ENCODE measurements around the gene FBN1. TPM values are rescaled to one million over a fixed set of nuclear protein-coding genes. Genes with fewer than 3 reads are reported as not detected.

The FBN1 gene
- total and polyA plus RNA-seq, 12 donors: 5.6 to 84.6 (median 54.5) TPM

DNA sequence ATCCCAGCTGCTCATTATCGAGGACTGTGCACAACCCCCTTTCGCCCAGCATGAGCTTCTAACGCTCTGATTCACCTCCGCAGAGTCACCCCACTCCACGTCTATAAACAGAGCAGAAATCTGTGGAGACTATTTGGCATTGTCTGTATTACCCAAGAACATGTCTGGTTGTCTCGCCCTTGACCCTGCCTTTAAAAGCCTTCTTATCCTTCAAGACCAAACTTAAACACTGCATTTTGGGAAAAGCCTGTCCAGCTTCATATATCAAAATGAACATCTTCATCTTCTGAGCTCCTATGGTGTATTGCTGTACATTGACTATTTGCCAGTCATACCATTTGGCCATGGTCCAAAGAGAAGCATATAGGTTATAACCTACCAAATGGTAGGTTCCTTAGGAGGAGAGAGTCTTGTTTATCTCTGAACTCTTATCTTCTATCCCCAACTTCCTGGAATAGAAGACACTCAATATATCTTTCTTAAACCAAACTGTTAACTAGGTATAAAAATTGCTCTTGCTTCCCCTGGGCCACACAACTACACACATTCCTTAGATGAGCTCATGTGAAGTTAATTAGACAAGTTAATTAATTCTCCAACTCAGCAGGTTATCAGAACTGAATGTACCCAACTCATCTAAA lies 90.1 kb downstream of the FBN1 start:
- Histone ChIP-seq H3K4me3 (no peak overlapping the region), H3K27me3 (no peaks in the 10 kb centered on the region), H3K9me3 (replicated peaks in 1 of 3) (no peaks in the 10 kb centered on the region), H3K4me1 (replicated peaks in 1 of 2) (peaks cover 0 to 17% of the 10 kb centered on the region in 2 donors), H3K36me3 (replicated peaks in 1 of 2) (no peaks in the 10 kb centered on the region), H3K27ac (no peak overlapping the region)
- intact Hi-C loops (cut with DNase I): no loop called here
- WGBS, 4 donors: 86 to 91% (median 89%) methylated on average over 6 of the region's 6 CpGs
- no peak for DNase-seq
- TF ChIP-seq POLR2A (IDR thresholded peaks at IDR 0.05) (no peak), CTCF (IDR thresholded peaks at IDR 0.05) (no peak)

- H3K36me3 ChIP-seq (replicated peaks in 1 of 2): no peaks in the 10 kb centered on the region
- no peak overlapping the region for H3K27ac ChIP-seq
- intact Hi-C loops (cut with DNase I): no loop called here
- no peak overlapping the region for H3K4me3 ChIP-seq
- WGBS, 4 donors: 76 to 86% (median 85%) methylated on average over 5 of the region's 5 CpGs
- H3K4me1 ChIP-seq (replicated peaks in 1 of 2): peaks cover 0 to 4% of the 10 kb centered on the region in 2 donors
- no peak for TF ChIP-seq CTCF (IDR thresholded peaks at IDR 0.05)
- TF ChIP-seq POLR2A (IDR thresholded peaks at IDR 0.05): no peak
- no peaks in the 10 kb centered on the region for H3K27me3 ChIP-seq
- DNase-seq: no peak
- no peaks in the 10 kb centered on the region for H3K9me3 ChIP-seq (replicated peaks in 1 of 3)
Observed at GRCh38 chr15:48554112-48554511, 91.4 kb downstream of the FBN1 start.

DNA sequence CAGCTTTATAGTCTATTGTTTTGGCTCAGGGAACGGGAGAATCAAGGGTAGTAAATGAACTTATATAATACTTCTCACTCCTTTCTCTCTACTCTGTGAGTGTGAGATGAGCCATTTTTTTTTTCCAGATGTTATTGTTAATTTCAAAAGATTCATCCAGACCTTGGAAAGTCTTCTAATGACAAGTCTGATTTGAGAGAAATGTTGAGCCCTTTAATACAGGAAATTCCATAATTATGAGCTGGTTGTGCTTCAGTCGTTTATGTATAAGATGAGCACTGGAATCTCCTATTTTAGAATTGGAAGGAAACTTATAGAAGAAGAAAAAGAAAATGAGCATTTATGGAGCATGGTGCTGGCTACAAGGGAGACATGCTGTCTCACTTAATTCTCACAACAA lies 92.0 kb downstream of the FBN1 start:
- TF ChIP-seq POLR2A (IDR thresholded peaks at IDR 0.05) (no peak), CTCF (IDR thresholded peaks at IDR 0.05) (no peak)
- Histone ChIP-seq H3K36me3 (replicated peaks in 1 of 2) (no peaks in the 10 kb centered on the region), H3K27ac (no peak overlapping the region), H3K9me3 (replicated peaks in 1 of 3) (no peaks in the 10 kb centered on the region), H3K4me1 (replicated peaks in 1 of 2) (no peaks in the 10 kb centered on the region), H3K27me3 (no peaks in the 10 kb centered on the region), H3K4me3 (no peak overlapping the region)
- no peak for DNase-seq
- WGBS, 4 donors: 56 to 67% (median 62%) methylated on average over 2 of the region's 2 CpGs
- intact Hi-C loops (cut with DNase I): no loop called here

- Histone ChIP-seq H3K27ac (no peak overlapping the region), H3K9me3 (replicated peaks in 1 of 3) (no peaks in the 10 kb centered on the region), H3K36me3 (replicated peaks in 1 of 2) (no peaks in the 10 kb centered on the region), H3K27me3 (no peaks in the 10 kb centered on the region), H3K4me1 (replicated peaks in 1 of 2) (no peaks in the 10 kb centered on the region), H3K4me3 (no peak overlapping the region)
- WGBS, 4 donors: 87 to 94% (median 92%) methylated on average over 3 of the region's 3 CpGs
- DNase-seq: no peak
- intact Hi-C loops (cut with DNase I): no loop called here
- TF ChIP-seq POLR2A (IDR thresholded peaks at IDR 0.05): no peak
- no peak for TF ChIP-seq CTCF (IDR thresholded peaks at IDR 0.05)
Observed at GRCh38 chr15:48550822-48551525, 94.5 kb downstream of the FBN1 start.

Measured in adrenal gland (tissue), 12 donors.